Neural crest cell (in vitro differentiated cells): ENCODE results near the gene C1QTNF3. TPM values are rescaled to one million over a fixed set of nuclear protein-coding genes. Genes with fewer than 3 reads are reported as not detected.
A peak's percentile ranks its signal among the peaks of the same experiment; 100 is the strongest.

Experiments used
- DNase-seq: peaks from one replicate; pipeline ENCODE4 v3.0.0; 2021; ENCODE audit warnings: low read depth, mixed read lengths, low spot score
- H3K27ac Mint-ChIP-seq: one replicate; pipeline ENCODE4 v1.8.0; 2021; ENCODE audit warnings: mild to moderate bottlenecking, mixed read lengths; ENCODE audit not compliant: unreplicated experiment
- H3K27me3 Mint-ChIP-seq: 2 replicates; pipeline ENCODE4 v1.8.0; 2021; ENCODE audit warnings: low read depth, mild to moderate bottlenecking, mixed read lengths
- H3K36me3 Mint-ChIP-seq: 2 replicates; pipeline ENCODE4 v1.8.0; 2021; ENCODE audit warnings: low read depth, mild to moderate bottlenecking, mixed read lengths
- H3K4me1 Mint-ChIP-seq: 2 replicates; pipeline ENCODE4 v1.8.0; 2021; ENCODE audit warnings: mixed read lengths
- H3K4me3 Mint-ChIP-seq: one replicate; pipeline ENCODE4 v1.8.0; 2021; ENCODE audit warnings: mild to moderate bottlenecking, mixed read lengths
- H3K9me3 Mint-ChIP-seq: 2 replicates; pipeline ENCODE4 v1.8.0; 2021; ENCODE audit warnings: mixed read lengths
- CTCF ChIP-seq: fragments of 200-600 bp; sonication (generic); conservative IDR thresholded peaks from 2 replicates; pipeline ENCODE4 v1.5.0; 2021; ENCODE audit warnings: antibody characterized with exemption, mild to moderate bottlenecking
- total RNA-seq: library from RNA; stranded (reverse); gene quantifications from 2 replicates; pipeline ENCODE4 v1.2.1, GENCODE V29; 2021

The C1QTNF3 gene
- total RNA-seq, 1 donor from 2014 or later: 7.7 TPM

GRCh38 chr5:34064656-34065055, 21.6 kb upstream of the C1QTNF3 start:
- DNase-seq: no peak
- Mint-ChIP-seq H3K9me3 (peaks cover 21% of the 10 kb centered on the region), H3K4me3 (no peak overlapping the region), H3K4me1 (no peaks in the 10 kb centered on the region), H3K36me3 (peaks cover 56% of the 10 kb centered on the region), H3K27ac (no peak overlapping the region), H3K27me3 (no peaks in the 10 kb centered on the region)
- no peak for TF ChIP-seq CTCF

DNA sequence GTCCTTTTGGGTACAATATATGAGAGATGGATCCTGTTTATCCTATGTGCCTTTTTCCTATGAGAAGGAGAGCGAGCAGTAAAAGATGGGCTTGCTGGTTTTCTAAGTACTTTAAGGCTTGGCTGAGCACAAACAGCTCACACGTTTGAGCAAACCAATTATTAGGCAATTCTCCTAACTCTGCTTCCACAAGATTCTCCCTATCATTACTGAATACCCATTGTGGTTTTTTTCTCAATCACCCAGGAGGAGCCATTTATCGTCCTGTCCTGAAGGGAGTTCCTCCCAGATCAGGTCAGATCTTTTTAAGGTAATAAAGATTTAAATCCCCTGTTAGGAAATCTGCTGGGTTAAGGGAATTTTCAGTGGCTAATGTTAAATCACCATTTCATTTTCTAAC, 19.4 kb upstream of the C1QTNF3 start:
- no peak for TF ChIP-seq CTCF
- no peaks in the 10 kb centered on the region for H3K4me1 Mint-ChIP-seq
- H3K9me3 Mint-ChIP-seq: peaks cover 21% of the 10 kb centered on the region
- H3K4me3 Mint-ChIP-seq: no peak overlapping the region
- H3K27me3 Mint-ChIP-seq: no peaks in the 10 kb centered on the region
- no peak overlapping the region for H3K27ac Mint-ChIP-seq
- no peak for DNase-seq
- H3K36me3 Mint-ChIP-seq: peaks cover 69% of the 10 kb centered on the region

- H3K4me1 Mint-ChIP-seq: no peaks in the 10 kb centered on the region
- no peak overlapping the region for H3K4me3 Mint-ChIP-seq
- no peak overlapping the region for H3K27ac Mint-ChIP-seq
- DNase-seq: no peak
- no peaks in the 10 kb centered on the region for H3K27me3 Mint-ChIP-seq
- H3K36me3 Mint-ChIP-seq: peaks cover 68% of the 10 kb centered on the region
- no peak for TF ChIP-seq CTCF
- peaks cover 19% of the 10 kb centered on the region for H3K9me3 Mint-ChIP-seq
These were observed 19.0 kb upstream of the C1QTNF3 start for GRCh38 chr5:34061993-34062392.

DNA sequence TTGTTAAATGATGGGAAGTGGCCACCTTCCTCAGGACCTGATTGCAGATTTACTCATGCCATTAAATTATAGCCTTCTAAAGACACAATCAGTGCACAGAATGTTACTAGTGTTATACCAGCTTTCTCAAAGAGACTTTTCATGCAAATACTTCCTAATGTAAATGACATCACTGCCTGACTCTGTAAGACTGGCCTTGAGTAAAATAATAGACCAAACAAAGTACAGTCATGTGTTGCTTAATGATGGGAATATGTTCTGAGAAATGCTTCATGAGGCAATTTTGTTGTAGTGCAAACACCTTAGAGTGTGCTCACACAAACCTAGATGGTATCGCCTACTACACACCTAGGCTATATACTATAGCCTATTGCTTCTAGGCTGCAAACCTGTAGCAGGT, 17.0 kb upstream of the C1QTNF3 start:
- no peak for TF ChIP-seq CTCF
- H3K27me3 Mint-ChIP-seq: no peaks in the 10 kb centered on the region
- H3K9me3 Mint-ChIP-seq: peaks cover 15% of the 10 kb centered on the region
- no peak overlapping the region for H3K4me3 Mint-ChIP-seq
- H3K27ac Mint-ChIP-seq: no peak overlapping the region
- no peak for DNase-seq
- H3K36me3 Mint-ChIP-seq: peaks cover 60% of the 10 kb centered on the region
- peaks cover 4% of the 10 kb centered on the region for H3K4me1 Mint-ChIP-seq

- no peak for DNase-seq
- Mint-ChIP-seq H3K4me1 (peaks cover 17% of the 10 kb centered on the region), H3K27me3 (no peaks in the 10 kb centered on the region), H3K9me3 (peaks cover 10% of the 10 kb centered on the region), H3K4me3 (no peak overlapping the region), H3K36me3 (peaks cover 47% of the 10 kb centered on the region), H3K27ac (no peak overlapping the region)
- TF ChIP-seq CTCF: no peak
These were observed 15.5 kb upstream of the C1QTNF3 start for GRCh38 chr5:34058532-34058931.

- no peak for DNase-seq
- Mint-ChIP-seq H3K36me3 (peaks cover 39% of the 10 kb centered on the region), H3K9me3 (peaks cover 10% of the 10 kb centered on the region), H3K4me1 (peaks cover 27% of the 10 kb centered on the region), H3K27ac (peak overlapping the region; percentile 50), H3K27me3 (no peaks in the 10 kb centered on the region), H3K4me3 (no peak overlapping the region)
- no peak for TF ChIP-seq CTCF
These were observed 14.6 kb upstream of the C1QTNF3 start for GRCh38 chr5:34057569-34057968.
